CD4-positive, alpha-beta T cell (primary cell): ENCODE data around the gene HYAL4. TPM values are rescaled to one million over a fixed set of nuclear protein-coding genes. Genes with fewer than 3 reads are reported as not detected.

ENCODE experiments used
- ATAC-seq: fragments of 200-7000 bp; cut with Tn5 transposase; one replicate; pipeline ENCODE4 v1.10.0; 2022; ENCODE audit warnings: mild to moderate bottlenecking; ENCODE audit not compliant: poor library complexity
- CTCF ChIA-PET: fragments of 350-600 bp; sonication (Branson Sonifier 250); formaldehyde crosslinking; loops from one replicate; lab custom pipeline; 2021; ENCODE audit warnings: antibody characterized with exemption, inconsistent platforms; lab: Charles Lee
- POLR2A ChIA-PET: fragments of 350-600 bp; sonication (Branson Sonifier 250); formaldehyde crosslinking; loops from one replicate; lab custom pipeline; 2021; ENCODE audit warnings: antibody characterized with exemption, inconsistent platforms; lab: Charles Lee
- DNase-seq, 14 experiments: peaks; one replicate each; pipeline ENCODE4 v3.0.0-alpha.2; 2013 to 2020; ENCODE audit warnings: mixed read lengths in 2 of 14
- H3K27ac ChIP-seq, 2 donors: one replicate each; pipeline versions ENCODE4 v1.5.1 to v1.7.0; 2013; ENCODE audit warnings: low read length in 2 of 2, low read depth in 1 of 2, mild to moderate bottlenecking in 1 of 2
- H3K27me3 ChIP-seq, 2 experiments: 1 replicate in 1 of 2; 2 replicates in 1 of 2; pipeline versions ENCODE4 v1.6.1 to v1.7.0; 2013; ENCODE audit warnings: low read length in 2 of 2, control low read depth in 1 of 2, mild to moderate bottlenecking in 1 of 2, moderate library complexity in 1 of 2; ENCODE audit not compliant: insufficient read depth in 2 of 2, control insufficient read depth in 1 of 2
- H3K36me3 ChIP-seq: one replicate; pipeline ENCODE4 v1.6.1; 2013; ENCODE audit warnings: low read length, control low read depth; ENCODE audit not compliant: insufficient read depth
- H3K4me1 ChIP-seq: one replicate; pipeline ENCODE4 v1.6.1; 2013; ENCODE audit warnings: low read length, control low read depth; ENCODE audit not compliant: insufficient read depth
- H3K4me3 ChIP-seq: one replicate; pipeline ENCODE4 v1.5.1; 2013; ENCODE audit warnings: mild to moderate bottlenecking, low read length, moderate library complexity
- H3K9me3 ChIP-seq, 2 experiments: 1 replicate in 1 of 2; 2 replicates in 1 of 2; pipeline versions ENCODE4 v1.6.1 to v1.7.0; 2013; ENCODE audit warnings: low read length in 2 of 2, mild to moderate bottlenecking in 2 of 2, control low read depth in 1 of 2, moderate library complexity in 1 of 2; ENCODE audit not compliant: control insufficient read depth in 1 of 2, insufficient read depth in 1 of 2
- H3K27ac Mint-ChIP-seq: one replicate; pipeline ENCODE4 v1.8.0; 2020; ENCODE audit warnings: mixed read lengths
- H3K27me3 Mint-ChIP-seq: one replicate; pipeline ENCODE4 v1.8.0; 2021; ENCODE audit warnings: mixed read lengths
- H3K36me3 Mint-ChIP-seq: one replicate; pipeline ENCODE4 v1.8.0; 2021; ENCODE audit warnings: low read depth, mixed read lengths
- H3K4me1 Mint-ChIP-seq: one replicate; pipeline ENCODE4 v1.8.0; 2021; ENCODE audit warnings: low read depth, mixed read lengths
- H3K4me3 Mint-ChIP-seq: one replicate; pipeline ENCODE4 v1.8.0; 2020; ENCODE audit warnings: mild to moderate bottlenecking, mixed read lengths
- H3K9me3 Mint-ChIP-seq: one replicate; pipeline ENCODE4 v1.8.0; 2020; ENCODE audit warnings: mixed read lengths
- CTCF ChIP-seq: fragments of 200-600 bp; IDR thresholded peaks from one replicate; pipeline ENCODE4 v1.8.0; 2022; ENCODE audit warnings: antibody characterized with exemption, mild to moderate bottlenecking
- intact Hi-C, 2 experiments: fragments of 100-400 bp; cut with DNase I in 1 of 2; cut with micrococcal nuclease in 1 of 2; formaldehyde crosslinking; loops; one replicate each; pipeline versions ENCODE4 v1.15.1 to v1.9.0; 2023 to 2025; cut with DNase I, micrococcal nuclease
- total RNA-seq, 174 experiments: library from RNA in 2 of 174; stranded (reverse) in 2 of 174; gene quantifications; one replicate each; pipeline ENCODE4 v1.2.3 and lab custom pipeline; 2021 to 2026

Gene HYAL4
- total RNA-seq, 2 experiments from 2014 or later: 0.14 TPM; not detected in 1

GRCh38 chr7:123797673-123798531 is 47.1 kb upstream of the HYAL4 start:
- Histone ChIP-seq H3K36me3 (no peaks in the 10 kb centered on the region), H3K4me1 (no peaks in the 10 kb centered on the region), H3K9me3 (no peaks in the 10 kb centered on the region), H3K27me3 (no peaks in the 10 kb centered on the region), H3K4me3 (no peak overlapping the region), H3K27ac (no peak overlapping the region)
- Mint-ChIP-seq H3K27me3 (no peaks in the 10 kb centered on the region), H3K9me3 (no peaks in the 10 kb centered on the region), H3K4me3 (no peak overlapping the region), H3K4me1 (no peaks in the 10 kb centered on the region), H3K27ac (no peak overlapping the region), H3K36me3 (no peaks in the 10 kb centered on the region)
- POLR2A ChIA-PET: no interaction called here
- TF ChIP-seq CTCF: peak; percentile 19
- intact Hi-C loops: loop anchor here (5.0 kb wide), 3 partner anchors 64 to 1059 kb away; no protein-coding TSS in a partner anchor
- CTCF ChIA-PET: no interaction called here
- ATAC-seq: no peak
- DNase-seq: peak in 3 of 14 experiments; percentile 2 to 18 (median 11)

- no peak overlapping the region for H3K4me3 ChIP-seq
- H3K9me3 ChIP-seq: no peaks in the 10 kb centered on the region
- ChIA-PET CTCF (no interaction called here), POLR2A (no interaction called here)
- H3K4me1 ChIP-seq: no peaks in the 10 kb centered on the region
- Mint-ChIP-seq H3K9me3 (no peaks in the 10 kb centered on the region), H3K27ac (no peak overlapping the region), H3K36me3 (no peaks in the 10 kb centered on the region), H3K27me3 (no peaks in the 10 kb centered on the region), H3K4me1 (no peaks in the 10 kb centered on the region), H3K4me3 (no peak overlapping the region)
- intact Hi-C loops: loop anchor here (5.0 kb wide), 3 partner anchors 64 to 1059 kb away; no protein-coding TSS in a partner anchor
- H3K27ac ChIP-seq: no peak overlapping the region
- DNase-seq (no peak), ATAC-seq (no peak)
- no peaks in the 10 kb centered on the region for H3K27me3 ChIP-seq
- TF ChIP-seq CTCF: no peak
- H3K36me3 ChIP-seq: no peaks in the 10 kb centered on the region
Observed at GRCh38 chr7:123798532-123799188, 46.3 kb upstream of the HYAL4 start.

- Histone ChIP-seq H3K27ac (no peak overlapping the region), H3K4me1 (no peaks in the 10 kb centered on the region), H3K36me3 (no peaks in the 10 kb centered on the region), H3K9me3 (no peaks in the 10 kb centered on the region), H3K4me3 (no peak overlapping the region), H3K27me3 (no peaks in the 10 kb centered on the region)
- Mint-ChIP-seq H3K27ac (no peak overlapping the region), H3K4me1 (no peaks in the 10 kb centered on the region), H3K27me3 (peaks cover 3% of the 10 kb centered on the region), H3K9me3 (no peaks in the 10 kb centered on the region), H3K4me3 (no peak overlapping the region), H3K36me3 (no peaks in the 10 kb centered on the region)
- no peak for TF ChIP-seq CTCF
- ChIA-PET CTCF (no interaction called here), POLR2A (no interaction called here)
- intact Hi-C loops: no loop called here
- no peak for DNase-seq
- ATAC-seq: no peak
Observed at GRCh38 chr7:123802249-123802648, 42.7 kb upstream of the HYAL4 start.
